Ovary (tissue), 3 donors: ENCODE measurements around the gene ACAP3.

Experiments used
- EP300 ChIP-seq: sonication (generic); formaldehyde crosslinking; IDR thresholded peaks from one replicate; pipeline ENCODE4 v1.6.1; 2017; ENCODE audit warnings: antibody characterized with exemption
- POLR2A ChIP-seq: fragments of 450-650 bp; IDR thresholded peaks from one replicate; pipeline ENCODE4 v1.6.1; 2017; ENCODE audit warnings: antibody characterized with exemption, mild to moderate bottlenecking, moderate library complexity
- TF ChIP-seq, protein P1 (sequence below), 3 donors: fragments of 450-650 bp in 2 of 3; fragments of 200-600 bp in 1 of 3; IDR thresholded peaks; one replicate each; pipeline versions ENCODE4 v1.5.1 to v1.8.0; 2016 to 2022; ENCODE audit warnings: antibody characterized with exemption in 3 of 3, mild to moderate bottlenecking in 1 of 3
- donor health status: DM: no; HTN: no; CAD: no.

GRCh38 chr1:1336446-1336845 lies 28.7 kb upstream of the ACAP3 start:
- TF ChIP-seq, protein P1, sequence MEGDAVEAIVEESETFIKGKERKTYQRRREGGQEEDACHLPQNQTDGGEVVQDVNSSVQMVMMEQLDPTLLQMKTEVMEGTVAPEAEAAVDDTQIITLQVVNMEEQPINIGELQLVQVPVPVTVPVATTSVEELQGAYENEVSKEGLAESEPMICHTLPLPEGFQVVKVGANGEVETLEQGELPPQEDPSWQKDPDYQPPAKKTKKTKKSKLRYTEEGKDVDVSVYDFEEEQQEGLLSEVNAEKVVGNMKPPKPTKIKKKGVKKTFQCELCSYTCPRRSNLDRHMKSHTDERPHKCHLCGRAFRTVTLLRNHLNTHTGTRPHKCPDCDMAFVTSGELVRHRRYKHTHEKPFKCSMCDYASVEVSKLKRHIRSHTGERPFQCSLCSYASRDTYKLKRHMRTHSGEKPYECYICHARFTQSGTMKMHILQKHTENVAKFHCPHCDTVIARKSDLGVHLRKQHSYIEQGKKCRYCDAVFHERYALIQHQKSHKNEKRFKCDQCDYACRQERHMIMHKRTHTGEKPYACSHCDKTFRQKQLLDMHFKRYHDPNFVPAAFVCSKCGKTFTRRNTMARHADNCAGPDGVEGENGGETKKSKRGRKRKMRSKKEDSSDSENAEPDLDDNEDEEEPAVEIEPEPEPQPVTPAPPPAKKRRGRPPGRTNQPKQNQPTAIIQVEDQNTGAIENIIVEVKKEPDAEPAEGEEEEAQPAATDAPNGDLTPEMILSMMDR (IDR thresholded peaks at IDR 0.05): no peak
- TF ChIP-seq POLR2A: no peak
- TF ChIP-seq EP300: no peak
